DOHH2 (cell line): Measurements from ENCODE around the gene IL16.

Experiments
- H3F3A ChIP-seq: fragments of 200-600 bp; sonication (generic), shearing (Covaris generic); 2 replicates; pipeline ENCODE4 v1.6.0; 2016; ENCODE audit warnings: antibody characterized with exemption, mild to moderate bottlenecking; ENCODE audit not compliant: control insufficient read depth, insufficient read depth
- H3K27ac ChIP-seq: fragments of 200-600 bp; sonication (generic); 2 replicates; pipeline ENCODE4 v1.5.1; 2014; ENCODE audit warnings: low read depth, mild to moderate bottlenecking, low read length, moderate library complexity
- H3K27me3 ChIP-seq: fragments of 200-600 bp; sonication (generic); 2 replicates; pipeline ENCODE4 v1.6.1; 2014; ENCODE audit warnings: mild to moderate bottlenecking, low read length, mixed read lengths; ENCODE audit not compliant: control insufficient read depth
- H3K36me3 ChIP-seq: fragments of 200-600 bp; sonication (generic); 2 replicates; pipeline ENCODE4 v1.6.1; 2014; ENCODE audit warnings: mild to moderate bottlenecking, low read length, moderate library complexity, mixed read lengths; ENCODE audit not compliant: control insufficient read depth
- H3K4me1 ChIP-seq: fragments of 200-600 bp; sonication (generic); 2 replicates; pipeline ENCODE4 v1.6.1; 2014; ENCODE audit warnings: mild to moderate bottlenecking, low read length, mixed read lengths; ENCODE audit not compliant: control insufficient read depth
- H3K4me2 ChIP-seq: fragments of 200-600 bp; sonication (generic); 2 replicates; pipeline ENCODE4 v1.6.0; 2014; ENCODE audit warnings: mild to moderate bottlenecking, low read length, moderate library complexity
- H3K4me3 ChIP-seq: fragments of 200-600 bp; sonication (generic); 2 replicates; pipeline ENCODE4 v1.5.1; 2014; ENCODE audit warnings: mild to moderate bottlenecking, low read length, mixed read lengths
- H3K79me2 ChIP-seq: fragments of 200-600 bp; sonication (generic); 2 replicates; pipeline ENCODE4 v1.6.1; 2014; ENCODE audit warnings: mild to moderate bottlenecking, low read length, mixed read lengths; ENCODE audit not compliant: control insufficient read depth
- H3K9me2 ChIP-seq: fragments of 200-600 bp; sonication (generic); replicated peaks from 2 replicates; pipeline ENCODE4 v1.6.1; 2014; ENCODE audit warnings: mild to moderate bottlenecking, low read length, mixed read lengths; ENCODE audit not compliant: control insufficient read depth
- H3K9me3 ChIP-seq: fragments of 200-600 bp; sonication (generic); 2 replicates; pipeline ENCODE4 v1.6.1; 2014; ENCODE audit warnings: antibody characterized with exemption, low read length, mixed read lengths; ENCODE audit not compliant: control insufficient read depth, insufficient read depth
- H4K20me1 ChIP-seq: fragments of 200-600 bp; sonication (generic); 2 replicates; pipeline ENCODE4 v1.6.0; 2014; ENCODE audit warnings: low read depth, mild to moderate bottlenecking, antibody characterized with exemption, low read length, moderate library complexity; ENCODE audit not compliant: control insufficient read depth, insufficient read depth
- CTCF ChIP-seq: fragments of 200-600 bp; sonication (generic); IDR thresholded peaks from one replicate; pipeline ENCODE4 v1.5.1; 2014; ENCODE audit warnings: antibody characterized with exemption, mild to moderate bottlenecking, low read depth, low read length; ENCODE audit not compliant: poor library complexity, severe bottlenecking
- EZH2phosphoT487 ChIP-seq: fragments of 200-600 bp; sonication (generic); IDR thresholded peaks from 2 replicates; pipeline ENCODE4 v1.6.1; 2017; ENCODE audit warnings: borderline replicate concordance, mild to moderate bottlenecking, antibody characterized with exemption, low read length, moderate library complexity, mixed read lengths

Gene IL16

GRCh38 chr15:81256916-81257315 lies 60.2 kb downstream of the IL16 start:
- H3K4me1 ChIP-seq, result no peaks in the 10 kb centered on the region
- H3K79me2 ChIP-seq, result no peaks in the 10 kb centered on the region
- H3K27me3 ChIP-seq, result peaks cover 34% of the 10 kb centered on the region
- TF ChIP-seq EZH2phosphoT487, result no peak
- TF ChIP-seq CTCF, result no peak
- H3K9me3 ChIP-seq, result no peaks in the 10 kb centered on the region
- no peak overlapping the region for H3K4me2 ChIP-seq
- no peak overlapping the region for H3K27ac ChIP-seq
- no peaks in the 10 kb centered on the region for H3K9me2 ChIP-seq
- H4K20me1 ChIP-seq, result no peaks in the 10 kb centered on the region
- H3K36me3 ChIP-seq, result no peaks in the 10 kb centered on the region
- H3K4me3 ChIP-seq, result no peak overlapping the region
- no peaks in the 10 kb centered on the region for H3F3A ChIP-seq

DNA sequence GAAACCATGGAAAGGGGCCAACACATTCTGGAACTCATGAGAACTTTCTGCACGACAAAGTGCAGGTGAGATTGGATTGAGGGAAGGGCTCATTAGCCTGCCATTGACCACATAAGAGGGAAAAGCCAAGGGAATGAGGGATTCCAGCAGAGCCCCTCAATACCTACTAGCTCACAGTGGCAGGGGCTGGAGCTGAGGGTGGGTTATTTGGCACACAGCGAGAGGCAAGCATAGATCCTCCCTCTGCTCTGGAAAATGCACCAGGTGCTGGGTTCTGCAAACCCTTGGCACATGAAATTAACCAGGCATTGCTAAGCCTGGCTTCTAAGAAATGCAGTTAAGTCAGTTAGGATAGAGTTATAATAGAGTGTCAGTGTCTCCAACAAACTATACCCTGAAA lies 60.8 kb downstream of the IL16 start:
- H3K27me3 ChIP-seq, result peaks cover 34% of the 10 kb centered on the region
- H3K27ac ChIP-seq, result no peak overlapping the region
- H3K9me3 ChIP-seq, result no peaks in the 10 kb centered on the region
- no peaks in the 10 kb centered on the region for H3K79me2 ChIP-seq
- TF ChIP-seq EZH2phosphoT487 (no peak), CTCF (no peak)
- H3K4me1 ChIP-seq, result no peaks in the 10 kb centered on the region
- no peak overlapping the region for H3K4me3 ChIP-seq
- no peaks in the 10 kb centered on the region for H3K36me3 ChIP-seq
- H3K9me2 ChIP-seq, result no peaks in the 10 kb centered on the region
- no peak overlapping the region for H3K4me2 ChIP-seq
- H3F3A ChIP-seq, result no peaks in the 10 kb centered on the region
- H4K20me1 ChIP-seq, result no peaks in the 10 kb centered on the region

DNA sequence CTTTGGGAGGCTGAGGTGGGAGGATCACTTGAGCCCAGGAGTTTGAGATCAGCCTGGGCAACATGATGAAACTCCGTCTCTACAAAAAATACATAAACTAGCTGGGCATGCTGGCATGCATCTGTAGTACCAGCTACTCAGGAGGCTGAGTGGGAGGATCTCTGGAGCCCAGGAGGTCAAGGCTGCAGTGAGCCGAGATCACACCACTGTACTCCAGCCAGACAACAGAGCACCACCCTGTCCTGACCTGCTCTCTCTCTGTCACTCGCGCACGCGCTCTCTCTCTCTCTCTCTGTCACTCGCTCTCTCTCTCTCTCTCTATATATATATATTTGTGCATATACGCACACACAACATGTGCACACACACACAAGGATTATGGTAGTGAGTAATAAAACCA lies 61.8 kb downstream of the IL16 start:
- Histone ChIP-seq H3K4me1 (no peaks in the 10 kb centered on the region), H4K20me1 (no peaks in the 10 kb centered on the region), H3K4me2 (no peak overlapping the region), H3K9me3 (no peaks in the 10 kb centered on the region), H3K27ac (no peak overlapping the region), H3K9me2 (no peaks in the 10 kb centered on the region), H3K27me3 (peaks cover 30% of the 10 kb centered on the region), H3K79me2 (no peaks in the 10 kb centered on the region), H3F3A (no peaks in the 10 kb centered on the region), H3K36me3 (no peaks in the 10 kb centered on the region), H3K4me3 (no peak overlapping the region)
- TF ChIP-seq CTCF (no peak), EZH2phosphoT487 (no peak)
